Naive thymus-derived CD4-positive, alpha-beta T cell (primary cell): ENCODE results near the gene TNPO3. TPM values are rescaled to one million over a fixed set of nuclear protein-coding genes. Genes with fewer than 3 reads are reported as not detected.
A peak's percentile ranks its signal among the peaks of the same experiment; 100 is the strongest.
"Not testable (repeated sequence)": the region's sequence is repeated elsewhere in the genome, so short reads cannot be mapped to it uniquely, and the experiment has no call there.

ENCODE experiments used
- ATAC-seq: fragments of 150-1000 bp; cut with Tn5 transposase; 2 replicates; pipeline ENCODE4 v1.10.0; 2021; ENCODE audit warnings: mild to moderate bottlenecking, moderate library complexity
- CTCF ChIA-PET: fragments of 350-600 bp; sonication (Branson Sonifier 250); formaldehyde crosslinking; loops from one replicate; lab custom pipeline; 2021; ENCODE audit warnings: antibody characterized with exemption; lab: Charles Lee
- POLR2A ChIA-PET: fragments of 350-600 bp; sonication (Branson Sonifier 250); formaldehyde crosslinking; loops from one replicate; lab custom pipeline; 2021; ENCODE audit warnings: antibody characterized with exemption, inconsistent platforms; lab: Charles Lee
- DNase-seq, 9 donors: peaks; one replicate each; pipeline versions ENCODE4 v3.0.0 to v3.0.0-alpha.2; 2020 to 2022; ENCODE audit warnings: mixed read lengths in 1 of 9
- H3K27ac ChIP-seq: one replicate; pipeline ENCODE4 v1.7.0; 2013; ENCODE audit warnings: mild to moderate bottlenecking, low read depth, low read length, moderate library complexity
- H3K27me3 ChIP-seq, 2 donors: one replicate each; pipeline ENCODE4 v1.7.0; 2013; ENCODE audit warnings: low read length in 2 of 2, mild to moderate bottlenecking in 2 of 2, moderate library complexity in 2 of 2; ENCODE audit not compliant: control insufficient read depth in 2 of 2, insufficient read depth in 2 of 2
- H3K36me3 ChIP-seq, 3 experiments: 1 replicate in 2 of 3; 2 replicates in 1 of 3; pipeline ENCODE4 v1.7.0; 2013; ENCODE audit warnings: low read length in 3 of 3, mild to moderate bottlenecking in 3 of 3, moderate library complexity in 1 of 3; ENCODE audit not compliant: insufficient read depth in 3 of 3, control insufficient read depth in 2 of 3
- H3K4me1 ChIP-seq, 2 donors: one replicate each; pipeline ENCODE4 v1.7.0; 2013; ENCODE audit warnings: low read length in 2 of 2, mild to moderate bottlenecking in 2 of 2, moderate library complexity in 1 of 2; ENCODE audit not compliant: control insufficient read depth in 2 of 2, insufficient read depth in 2 of 2
- H3K4me3 ChIP-seq: 2 replicates; pipeline ENCODE4 v1.7.0; 2013; ENCODE audit warnings: mild to moderate bottlenecking, low read length
- H3K9me3 ChIP-seq, 3 experiments: 1 replicate in 2 of 3; 2 replicates in 1 of 3; pipeline ENCODE4 v1.7.0; 2013; ENCODE audit warnings: low read length in 3 of 3; ENCODE audit not compliant: control insufficient read depth in 2 of 3
- H3K27ac Mint-ChIP-seq, 9 donors: one replicate each; pipeline ENCODE4 v1.8.0; 2020 to 2022; ENCODE audit warnings: mixed read lengths in 9 of 9, mild to moderate bottlenecking in 8 of 9, moderate library complexity in 5 of 9, inconsistent platforms in 2 of 9
- H3K27me3 Mint-ChIP-seq, 5 donors: one replicate each; pipeline ENCODE4 v1.8.0; 2021 to 2022; ENCODE audit warnings: mixed read lengths in 5 of 5, mild to moderate bottlenecking in 1 of 5
- H3K36me3 Mint-ChIP-seq, 5 donors: one replicate each; pipeline ENCODE4 v1.8.0; 2020 to 2022; ENCODE audit warnings: mixed read lengths in 5 of 5, mild to moderate bottlenecking in 3 of 5, inconsistent platforms in 1 of 5
- H3K4me1 Mint-ChIP-seq, 7 donors: one replicate each; pipeline ENCODE4 v1.8.0; 2020 to 2022; ENCODE audit warnings: mixed read lengths in 7 of 7, mild to moderate bottlenecking in 3 of 7, inconsistent platforms in 1 of 7
- H3K4me3 Mint-ChIP-seq, 10 donors: one replicate each; pipeline ENCODE4 v1.8.0; 2020 to 2022; ENCODE audit warnings: mild to moderate bottlenecking in 10 of 10, mixed read lengths in 10 of 10, moderate library complexity in 6 of 10, inconsistent platforms in 2 of 10
- H3K9me3 Mint-ChIP-seq, 11 donors: one replicate each; pipeline ENCODE4 v1.8.0; 2020 to 2022; ENCODE audit warnings: mixed read lengths in 11 of 11, mild to moderate bottlenecking in 4 of 11, inconsistent platforms in 1 of 11, moderate library complexity in 1 of 11
- intact Hi-C, 2 donors: fragments of 100-400 bp; cut with micrococcal nuclease; formaldehyde crosslinking; loops; one replicate each; pipeline ENCODE4 v1.15.1; 2023
- polyA plus RNA-seq, 2 donors: library from polyadenylated mRNA; unstranded; fragments of 300-500 nt; fragmentation: Illumina TruSeq; gene quantifications; one replicate each; pipeline ENCODE4 v1.2.3, GENCODE V29; 2021
- total RNA-seq, 6 experiments: library from RNA in 5 of 6; stranded (reverse) in 5 of 6; gene quantifications; 1 replicate in 5 of 6; 2 replicates in 1 of 6; pipeline ENCODE4 v1.2.3 and lab custom pipeline; 2021 to 2026

TNPO3 gene
- total and polyA plus RNA-seq, 7 experiments from 2014 or later: 28.6 to 40.6 (median 37.7) TPM

GRCh38 chr7:129038468-129038867, 16.4 kb downstream of the TNPO3 start:
- H3K27me3 Mint-ChIP-seq, POLR2A ChIA-PET, CTCF ChIA-PET, H3K9me3 Mint-ChIP-seq, H3K4me3 Mint-ChIP-seq, DNase-seq, H3K4me3 ChIP-seq, ATAC-seq, H3K27ac ChIP-seq, H3K27me3 ChIP-seq, H3K9me3 ChIP-seq, intact Hi-C loops: not testable (repeated sequence)
- peaks cover 27 to 64% (median 58%) of the 10 kb centered on the region in 7 donors for H3K4me1 Mint-ChIP-seq
- peak overlapping the region in 2 of 9 donors; percentile 26 to 28 for H3K27ac Mint-ChIP-seq
- H3K4me1 ChIP-seq: peaks cover 2 to 11% of the 10 kb centered on the region in 2 donors
- H3K36me3 Mint-ChIP-seq: peaks cover 15 to 57% (median 39%) of the 10 kb centered on the region in 5 donors
- peaks cover 9 to 35% (median 26%) of the 10 kb centered on the region in 3 experiments for H3K36me3 ChIP-seq

- H3K4me1 ChIP-seq: peaks cover 0 to 6% of the 10 kb centered on the region in 2 donors
- no peak overlapping the region for H3K4me3 ChIP-seq
- DNase-seq: no peak
- Mint-ChIP-seq H3K27me3 (no peaks in the 10 kb centered on the region), H3K4me1 (peaks cover 18 to 63% (median 57%) of the 10 kb centered on the region in 7 donors), H3K4me3 (no peak overlapping the region), H3K27ac (peak overlapping the region in 3 of 9 donors; percentile 15 to 38 (median 35)), H3K36me3 (peaks cover 15 to 63% (median 40%) of the 10 kb centered on the region in 5 donors), H3K9me3 (peaks cover 0 to 6% (median 0%) of the 10 kb centered on the region in 11 donors)
- no peak overlapping the region for H3K27ac ChIP-seq
- CTCF ChIA-PET: no interaction called here
- POLR2A ChIA-PET: no interaction called here
- H3K9me3 ChIP-seq: no peaks in the 10 kb centered on the region
- peaks cover 9 to 40% (median 26%) of the 10 kb centered on the region in 3 experiments for H3K36me3 ChIP-seq
- H3K27me3 ChIP-seq: no peaks in the 10 kb centered on the region
- intact Hi-C loops: loop anchor here in 1 of 2 donors (2.0 kb wide), 1 partner anchor 17 kb away; the partner anchor contains the start of gene TNPO3
- no peak for ATAC-seq
Measured at GRCh38 chr7:129037585-129037984, 17.3 kb downstream of the TNPO3 start.

GRCh38 chr7:129032017-129032416, 22.9 kb downstream of the TNPO3 start:
- H3K27ac ChIP-seq: no peak overlapping the region
- peak overlapping the region in 1 of 9 donors; percentile 25 for H3K27ac Mint-ChIP-seq
- peaks cover 0 to 31% (median 0%) of the 10 kb centered on the region in 3 experiments for H3K36me3 ChIP-seq
- no peaks in the 10 kb centered on the region for H3K27me3 ChIP-seq
- peak overlapping the region in 1 of 10 donors; percentile 5 for H3K4me3 Mint-ChIP-seq
- ATAC-seq: no peak
- POLR2A ChIA-PET: no interaction called here
- CTCF ChIA-PET: no interaction called here
- no peaks in the 10 kb centered on the region for H3K4me1 ChIP-seq
- no peaks in the 10 kb centered on the region for H3K9me3 ChIP-seq
- H3K36me3 Mint-ChIP-seq: peaks cover 4 to 66% (median 45%) of the 10 kb centered on the region in 5 donors
- no peak for DNase-seq
- intact Hi-C loops: no loop called here
- no peaks in the 10 kb centered on the region for H3K9me3 Mint-ChIP-seq
- no peaks in the 10 kb centered on the region for H3K27me3 Mint-ChIP-seq
- peaks cover 23 to 64% (median 58%) of the 10 kb centered on the region in 7 donors for H3K4me1 Mint-ChIP-seq
- no peak overlapping the region for H3K4me3 ChIP-seq

GRCh38 chr7:129030440-129030839, 24.5 kb downstream of the TNPO3 start:
- Histone ChIP-seq H3K9me3 (no peaks in the 10 kb centered on the region), H3K4me3 (no peak overlapping the region), H3K27me3 (no peaks in the 10 kb centered on the region), H3K36me3 (peaks cover 0 to 27% (median 0%) of the 10 kb centered on the region in 3 experiments), H3K4me1 (no peaks in the 10 kb centered on the region), H3K27ac (no peak overlapping the region)
- Mint-ChIP-seq H3K27me3 (no peaks in the 10 kb centered on the region), H3K27ac (no peak overlapping the region), H3K36me3 (peaks cover 4 to 55% (median 37%) of the 10 kb centered on the region in 5 donors), H3K9me3 (no peaks in the 10 kb centered on the region), H3K4me3 (no peak overlapping the region), H3K4me1 (peaks cover 23 to 64% (median 56%) of the 10 kb centered on the region in 7 donors)
- no peak for ATAC-seq
- intact Hi-C loops: no loop called here
- ChIA-PET POLR2A (no interaction called here), CTCF (interaction anchor here (0.6 kb wide), 1 partner anchor 188 kb away, joined by 4 read pairs; no protein-coding TSS in a partner anchor)
- no peak for DNase-seq

GRCh38 chr7:129024125-129024524, 30.8 kb downstream of the TNPO3 start:
- Histone ChIP-seq H3K4me3 (no peak overlapping the region), H3K27me3 (no peaks in the 10 kb centered on the region), H3K9me3 (no peaks in the 10 kb centered on the region), H3K27ac (no peak overlapping the region), H3K36me3 (peaks cover 0 to 8% (median 0%) of the 10 kb centered on the region in 3 experiments), H3K4me1 (peaks cover 0 to 4% of the 10 kb centered on the region in 2 donors)
- peak overlapping the region in 1 of 9 donors; percentile 46 for H3K27ac Mint-ChIP-seq
- no peaks in the 10 kb centered on the region for H3K27me3 Mint-ChIP-seq
- H3K9me3 Mint-ChIP-seq: no peaks in the 10 kb centered on the region
- H3K4me3 Mint-ChIP-seq: peak overlapping the region in 1 of 10 donors; percentile 4
- ATAC-seq (no peak), DNase-seq (no peak)
- intact Hi-C loops: no loop called here
- peaks cover 27 to 68% (median 55%) of the 10 kb centered on the region in 7 donors for H3K4me1 Mint-ChIP-seq
- peaks cover 4 to 19% (median 5%) of the 10 kb centered on the region in 5 donors for H3K36me3 Mint-ChIP-seq
- ChIA-PET POLR2A (no interaction called here), CTCF (no interaction called here)

GRCh38 chr7:129021656-129022055, 33.3 kb downstream of the TNPO3 start:
- no peaks in the 10 kb centered on the region for H3K9me3 ChIP-seq
- peak overlapping the region in 5 of 9 donors; percentile 16 to 44 (median 26) for H3K27ac Mint-ChIP-seq
- ChIA-PET CTCF (no interaction called here), POLR2A (interaction anchor here (0.6 kb wide), 1 partner anchor 382 kb away, joined by 3 read pairs; no protein-coding TSS in a partner anchor)
- H3K27me3 ChIP-seq: no peaks in the 10 kb centered on the region
- ATAC-seq: no peak
- no peak for DNase-seq
- no peaks in the 10 kb centered on the region for H3K9me3 Mint-ChIP-seq
- H3K27ac ChIP-seq: no peak overlapping the region
- peak overlapping the region in 1 of 10 donors; percentile 29 for H3K4me3 Mint-ChIP-seq
- H3K36me3 ChIP-seq: peaks cover 0 to 9% (median 0%) of the 10 kb centered on the region in 3 experiments
- no peaks in the 10 kb centered on the region for H3K27me3 Mint-ChIP-seq
- peaks cover 16 to 57% (median 36%) of the 10 kb centered on the region in 7 donors for H3K4me1 Mint-ChIP-seq
- peaks cover 0 to 4% of the 10 kb centered on the region in 2 donors for H3K4me1 ChIP-seq
- intact Hi-C loops: no loop called here
- H3K36me3 Mint-ChIP-seq: peaks cover 0 to 19% (median 0%) of the 10 kb centered on the region in 5 donors
- H3K4me3 ChIP-seq: no peak overlapping the region
